NCI-H1694 (cell line): ENCODE measurements around the gene NKD2.
A peak's percentile ranks its signal among the peaks of the same experiment; 100 is the strongest.
"Not testable (repeated sequence)": the region's sequence is repeated elsewhere in the genome, so short reads cannot be mapped to it uniquely, and the experiment has no call there.

Experiments used
- DNase-seq: peaks from one replicate; lab custom pipeline; 2025; lab: John Stamatoyannopoulos, UW

The NKD2 gene

GRCh38 chr5:1013948-1014301 is 5.3 kb downstream of the NKD2 start:
- no peak for DNase-seq

GRCh38 chr5:1014346-1014745 is 5.7 kb downstream of the NKD2 start:
- no peak for DNase-seq

- no peak for DNase-seq
Observed at GRCh38 chr5:1014781-1015221, 6.2 kb downstream of the NKD2 start.

- no peak for DNase-seq
Observed at GRCh38 chr5:1015507-1015906, 6.9 kb downstream of the NKD2 start.

GRCh38 chr5:1016036-1016435 is 7.4 kb downstream of the NKD2 start:
- DNase-seq: peak; percentile 31

- DNase-seq: no peak
Observed at GRCh38 chr5:1016476-1016875, 7.9 kb downstream of the NKD2 start.

GRCh38 chr5:1017056-1017455 is 8.5 kb downstream of the NKD2 start:
- DNase-seq: no peak

GRCh38 chr5:1017691-1018455 is 9.3 kb downstream of the NKD2 start:
- DNase-seq: no peak

- DNase-seq: no peak
Observed at GRCh38 chr5:1018596-1018995, 10.0 kb downstream of the NKD2 start.

GRCh38 chr5:1019001-1019905 is 10.7 kb downstream of the NKD2 start:
- DNase-seq: no peak

- DNase-seq: no peak
Observed at GRCh38 chr5:1020452-1020961, 11.9 kb downstream of the NKD2 start.

- DNase-seq: no peak
Observed at GRCh38 chr5:1021136-1021968, 12.8 kb downstream of the NKD2 start.

- not testable (repeated sequence) for DNase-seq
Observed at GRCh38 chr5:1021969-1022336, 13.4 kb downstream of the NKD2 start.

GRCh38 chr5:1026700-1027621 is 18.4 kb downstream of the NKD2 start:
- DNase-seq: no peak

GRCh38 chr5:1027631-1028441 is 19.2 kb downstream of the NKD2 start:
- DNase-seq: no peak

- DNase-seq: no peak
Observed at GRCh38 chr5:1028481-1029281, 20.1 kb downstream of the NKD2 start.

GRCh38 chr5:1029282-1029944 is 20.8 kb downstream of the NKD2 start:
- DNase-seq: no peak

GRCh38 chr5:1029945-1030625 is 21.5 kb downstream of the NKD2 start:
- no peak for DNase-seq
